Liver (tissue), 9 donors: ENCODE measurements around the gene CNTF. TPM values are rescaled to one million over a fixed set of nuclear protein-coding genes. Genes with fewer than 3 reads are reported as not detected.

ENCODE experiments used
- DNase-seq: peaks from one replicate; pipeline ENCODE4 v3.0.0-alpha.2; 2017; ENCODE audit warnings: low spot score
- H3K27ac ChIP-seq, 2 donors: one replicate each; pipeline ENCODE4 v1.7.0; 2013; ENCODE audit warnings: inconsistent platforms in 2 of 2, low read length in 2 of 2, control low read depth in 1 of 2, low read depth in 1 of 2, mild to moderate bottlenecking in 1 of 2
- H3K27me3 ChIP-seq, 4 donors: one replicate each; pipeline versions ENCODE4 v1.6.1 to v1.7.0; 2013; ENCODE audit warnings: low read length in 3 of 4, inconsistent platforms in 1 of 4, mild to moderate bottlenecking in 1 of 4, moderate library complexity in 1 of 4; ENCODE audit not compliant: control insufficient read depth in 4 of 4, insufficient read depth in 4 of 4
- H3K36me3 ChIP-seq, 4 donors: one replicate each; pipeline versions ENCODE4 v1.6.1 to v1.7.0; 2013; ENCODE audit warnings: low read length in 3 of 4, mild to moderate bottlenecking in 3 of 4, low read depth in 1 of 4, moderate library complexity in 1 of 4; ENCODE audit not compliant: control insufficient read depth in 4 of 4, insufficient read depth in 3 of 4
- H3K4me1 ChIP-seq, 4 donors: one replicate each; pipeline versions ENCODE4 v1.6.1 to v1.7.0; 2013; ENCODE audit warnings: low read length in 3 of 4, mild to moderate bottlenecking in 3 of 4, moderate library complexity in 1 of 4; ENCODE audit not compliant: control insufficient read depth in 4 of 4, insufficient read depth in 4 of 4
- H3K4me3 ChIP-seq, 3 donors: one replicate each; pipeline versions ENCODE4 v1.6.1 to v1.7.0; 2013; ENCODE audit warnings: low read length in 3 of 3, control low read depth in 1 of 3, low read depth in 1 of 3, mild to moderate bottlenecking in 1 of 3
- H3K9ac ChIP-seq, 2 donors: one replicate each; pipeline ENCODE4 v1.7.0; 2013; ENCODE audit warnings: low read length in 2 of 2, mild to moderate bottlenecking in 2 of 2, moderate library complexity in 2 of 2, control low read depth in 1 of 2, low read depth in 1 of 2
- H3K9me3 ChIP-seq, 4 donors: one replicate each; pipeline versions ENCODE4 v1.6.1 to v1.7.0; 2013; ENCODE audit warnings: low read length in 3 of 4; ENCODE audit not compliant: control insufficient read depth in 4 of 4
- CTCF ChIP-seq: fragments of 150-350 bp; IDR thresholded peaks from 2 replicates; pipeline ENCODE4 v1.5.1; 2017; ENCODE audit warnings: improper control_type of control experiment, low read depth, low read length; ENCODE audit not compliant: missing input control
- FOXA1 ChIP-seq: IDR thresholded peaks from 2 replicates; pipeline ENCODE4 v1.6.1; 2016; ENCODE audit warnings: antibody characterized with exemption
- FOXA2 ChIP-seq: IDR thresholded peaks from 2 replicates; pipeline ENCODE4 v1.6.1; 2016; ENCODE audit warnings: antibody characterized with exemption
- GABPA ChIP-seq, 2 donors: IDR thresholded peaks in 1 of 2; conservative IDR thresholded peaks in 1 of 2; 2 replicates each; pipeline ENCODE4 v1.6.1; 2016; ENCODE audit warnings: antibody characterized with exemption in 2 of 2, mild to moderate bottlenecking in 1 of 2, moderate library complexity in 1 of 2
- HNF4A ChIP-seq, 2 donors: conservative IDR thresholded peaks; 2 replicates each; pipeline ENCODE4 v1.6.1; 2016; ENCODE audit warnings: antibody characterized with exemption in 2 of 2, mild to moderate bottlenecking in 2 of 2
- JUND ChIP-seq, 2 donors: IDR thresholded peaks; 2 replicates each; pipeline ENCODE4 v1.6.1; 2016; ENCODE audit warnings: antibody characterized with exemption in 2 of 2
- NR2F2 ChIP-seq: IDR thresholded peaks from 2 replicates; pipeline ENCODE4 v1.6.1; 2016; ENCODE audit warnings: antibody characterized with exemption
- RXRA ChIP-seq, 2 donors: IDR thresholded peaks; 2 replicates each; pipeline ENCODE4 v1.6.1; 2017 to 2018; ENCODE audit warnings: antibody characterized with exemption in 2 of 2, mild to moderate bottlenecking in 1 of 2
- SP1 ChIP-seq: IDR thresholded peaks from 2 replicates; pipeline ENCODE4 v1.6.1; 2018; ENCODE audit warnings: antibody characterized with exemption, mild to moderate bottlenecking
- ZBTB33 ChIP-seq: IDR thresholded peaks from 2 replicates; pipeline ENCODE4 v1.6.1; 2016; ENCODE audit warnings: antibody characterized with exemption
- WGBS: extraction: QIAGEN DNeasy Blood & Tissue Kit; methylation state at CpG from one replicate; pipeline ENCODE4 v1.1.7; 2013; 5-methylcytosine and 5-hydroxymethylcytosine counted together
- polyA plus RNA-seq, 2 donors: library from polyadenylated mRNA; stranded (reverse) in 1 of 2; unstranded in 1 of 2; fragments of 200-250 nt in 1 of 2; fragments of >200 nt in 1 of 2; fragmentation: Nextera tagmentation in 1 of 2; extraction: Ambion mirVana in 1 of 2; gene quantifications; one replicate each; pipeline versions ENCODE4 v1.2.1 to v1.2.3, GENCODE V29; 2013 to 2015
- total RNA-seq, 2 donors: library from RNA; depleted of rRNA; stranded (reverse); fragments of >200 nt; gene quantifications; one replicate each; pipeline ENCODE4 v1.2.3, GENCODE V29; 2014
- TF ChIP-seq, protein P1 (sequence below): IDR thresholded peaks from 2 replicates; pipeline ENCODE4 v1.6.1; 2016; ENCODE audit warnings: antibody characterized with exemption, mild to moderate bottlenecking
- TF ChIP-seq, protein P2 (sequence below): IDR thresholded peaks from 2 replicates; pipeline ENCODE4 v1.6.1; 2016; ENCODE audit warnings: antibody characterized with exemption
- donor health status: healthy.
- donor health status: healthy.
- donor health status: healthy.
- donor health status: healthy.
- donor health status: healthy.

Gene CNTF
- total and polyA plus RNA-seq, 4 donors = 0.18 to 3.8 (median 0.66) TPM

- no peaks in the 10 kb centered on the region for H3K27me3 ChIP-seq
- peaks cover 0 to 50% (median 42%) of the 10 kb centered on the region in 4 donors for H3K4me1 ChIP-seq
- 6% methylated on average over 2 of the region's 2 CpGs for WGBS
- TF ChIP-seq FOXA1 (no peak), CTCF (no peak), JUND (IDR thresholded peaks at IDR 0.05) (no peak), GABPA (IDR thresholded peaks at IDR 0.05 in 1 of 2, conservative IDR thresholded peaks at IDR 0.05 in 1 of 2) (no peak), FOXA2 (no peak), SP1 (no peak), NR2F2 (no peak), ZBTB33 (no peak), RXRA (IDR thresholded peaks at IDR 0.05) (no peak)
- TF ChIP-seq, protein P1, sequence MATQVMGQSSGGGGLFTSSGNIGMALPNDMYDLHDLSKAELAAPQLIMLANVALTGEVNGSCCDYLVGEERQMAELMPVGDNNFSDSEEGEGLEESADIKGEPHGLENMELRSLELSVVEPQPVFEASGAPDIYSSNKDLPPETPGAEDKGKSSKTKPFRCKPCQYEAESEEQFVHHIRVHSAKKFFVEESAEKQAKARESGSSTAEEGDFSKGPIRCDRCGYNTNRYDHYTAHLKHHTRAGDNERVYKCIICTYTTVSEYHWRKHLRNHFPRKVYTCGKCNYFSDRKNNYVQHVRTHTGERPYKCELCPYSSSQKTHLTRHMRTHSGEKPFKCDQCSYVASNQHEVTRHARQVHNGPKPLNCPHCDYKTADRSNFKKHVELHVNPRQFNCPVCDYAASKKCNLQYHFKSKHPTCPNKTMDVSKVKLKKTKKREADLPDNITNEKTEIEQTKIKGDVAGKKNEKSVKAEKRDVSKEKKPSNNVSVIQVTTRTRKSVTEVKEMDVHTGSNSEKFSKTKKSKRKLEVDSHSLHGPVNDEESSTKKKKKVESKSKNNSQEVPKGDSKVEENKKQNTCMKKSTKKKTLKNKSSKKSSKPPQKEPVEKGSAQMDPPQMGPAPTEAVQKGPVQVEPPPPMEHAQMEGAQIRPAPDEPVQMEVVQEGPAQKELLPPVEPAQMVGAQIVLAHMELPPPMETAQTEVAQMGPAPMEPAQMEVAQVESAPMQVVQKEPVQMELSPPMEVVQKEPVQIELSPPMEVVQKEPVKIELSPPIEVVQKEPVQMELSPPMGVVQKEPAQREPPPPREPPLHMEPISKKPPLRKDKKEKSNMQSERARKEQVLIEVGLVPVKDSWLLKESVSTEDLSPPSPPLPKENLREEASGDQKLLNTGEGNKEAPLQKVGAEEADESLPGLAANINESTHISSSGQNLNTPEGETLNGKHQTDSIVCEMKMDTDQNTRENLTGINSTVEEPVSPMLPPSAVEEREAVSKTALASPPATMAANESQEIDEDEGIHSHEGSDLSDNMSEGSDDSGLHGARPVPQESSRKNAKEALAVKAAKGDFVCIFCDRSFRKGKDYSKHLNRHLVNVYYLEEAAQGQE = no peak
- no peaks in the 10 kb centered on the region for H3K9me3 ChIP-seq
- no peak for DNase-seq
- peak overlapping the region; percentile 95 to 99 for H3K27ac ChIP-seq
- peak overlapping the region; percentile 87 to 97 for H3K9ac ChIP-seq
- H3K36me3 ChIP-seq = no peaks in the 10 kb centered on the region
- peak overlapping the region in 2 of 3 donors; percentile 89 to 94 for H3K4me3 ChIP-seq
Observed at GRCh38 chr11:58580311-58580710, 42.2 kb upstream of the CNTF start.

GRCh38 chr11:58582437-58582836 lies 40.0 kb upstream of the CNTF start:
- H3K27ac ChIP-seq = no peak overlapping the region
- H3K36me3 ChIP-seq = peaks cover 0 to 3% (median 0%) of the 10 kb centered on the region in 4 donors
- no peak overlapping the region for H3K9ac ChIP-seq
- H3K4me1 ChIP-seq = peaks cover 0 to 36% (median 25%) of the 10 kb centered on the region in 4 donors
- TF ChIP-seq, protein P2, sequence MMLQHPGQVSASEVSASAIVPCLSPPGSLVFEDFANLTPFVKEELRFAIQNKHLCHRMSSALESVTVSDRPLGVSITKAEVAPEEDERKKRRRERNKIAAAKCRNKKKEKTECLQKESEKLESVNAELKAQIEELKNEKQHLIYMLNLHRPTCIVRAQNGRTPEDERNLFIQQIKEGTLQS = no peak
- peak; percentile 21 to 55 for TF ChIP-seq HNF4A (conservative IDR thresholded peaks at IDR 0.05)
- DNase-seq = no peak
- H3K27me3 ChIP-seq = no peaks in the 10 kb centered on the region
- no peaks in the 10 kb centered on the region for H3K9me3 ChIP-seq
- 90% methylated on average over 1 of the region's 1 CpG for WGBS
- H3K4me3 ChIP-seq = no peak overlapping the region
